ENCODE data around the gene EXO1.
"Not testable (repeated sequence)": the region's sequence is repeated elsewhere in the genome, so short reads cannot be mapped to it uniquely, and the experiment has no call there.

Gene EXO1

GRCh38 chr1:241847796-241848685, at the start of gene EXO1:
EXO1 (plus strand) TSS chr1:241848204; CDS start chr1:241850426, 2,222 bp downstream.
- in situ Hi-C loops (cut with HindIII; ENCODE audit: low pct_ligation_motif_present, low pct_unique_long_range_greater_than_20kb, low sequenced_read_pairs) = no loop called here
- peak; percentile 94 for DNase-seq

DNA sequence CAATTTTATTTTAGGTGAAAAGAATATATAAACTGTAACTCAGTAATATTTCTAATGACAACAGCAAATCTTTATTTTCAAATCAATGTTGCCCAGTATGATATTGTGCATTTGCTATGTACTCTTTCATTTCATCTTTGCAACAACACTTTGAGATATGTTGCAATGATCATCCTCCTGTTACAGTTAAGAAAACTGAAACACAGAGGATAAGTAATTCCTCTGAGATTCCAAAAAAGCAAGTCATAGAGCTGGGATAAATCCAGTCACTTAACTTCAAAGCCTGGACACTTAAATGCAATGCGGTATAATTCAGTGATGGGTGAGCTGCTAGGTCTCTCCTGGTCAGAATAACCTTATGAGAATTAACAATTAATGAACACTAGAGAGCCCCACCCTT, 48.6 kb upstream of the EXO1 start:
- DNase-seq = no peak
- in situ Hi-C loops (cut with HindIII; ENCODE audit: low pct_ligation_motif_present, low pct_unique_long_range_greater_than_20kb, low sequenced_read_pairs) = no loop called here

DNA sequence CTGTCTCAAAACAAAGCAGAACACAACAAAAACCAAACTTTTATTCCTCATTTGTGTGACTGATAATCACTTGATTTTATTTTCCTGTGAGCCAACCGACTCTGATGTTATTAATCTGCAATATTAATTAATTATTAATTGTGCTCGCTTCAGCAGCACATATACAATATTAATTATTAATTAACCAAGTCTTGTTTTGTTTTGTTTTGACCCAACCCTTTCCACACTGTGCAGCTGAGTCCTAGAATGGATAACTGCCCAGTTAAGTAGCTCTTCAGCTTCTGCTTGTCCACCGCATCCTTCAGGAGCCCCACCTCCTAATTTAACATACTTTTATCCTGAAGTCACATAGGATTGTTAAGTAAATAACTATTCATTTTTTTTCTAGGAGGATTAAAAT, 47.4 kb upstream of the EXO1 start:
- no peak for DNase-seq
- in situ Hi-C loops (cut with HindIII; ENCODE audit: low pct_ligation_motif_present, low pct_unique_long_range_greater_than_20kb, low sequenced_read_pairs) = no loop called here

DNA sequence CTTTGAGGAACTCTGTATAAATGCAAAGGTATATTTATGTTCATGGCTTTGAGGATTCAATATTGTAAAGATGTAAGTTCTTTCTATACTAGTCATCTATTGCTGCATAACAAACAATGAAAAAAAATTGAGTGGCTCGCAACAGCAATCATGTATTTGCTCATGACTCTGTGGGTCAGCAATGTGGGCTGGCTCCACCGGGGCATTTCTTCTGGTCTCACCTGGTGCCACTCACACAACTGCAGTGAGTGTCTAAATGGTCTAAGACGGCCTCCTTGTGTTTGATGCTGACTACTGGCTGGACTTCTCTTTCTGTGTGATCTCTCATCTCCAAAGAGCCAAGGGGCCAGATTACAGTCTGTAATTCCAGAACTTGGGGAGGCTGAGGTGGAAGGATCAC, 45.1 kb upstream of the EXO1 start:
- no peak for DNase-seq
- in situ Hi-C loops (cut with HindIII; ENCODE audit: low pct_ligation_motif_present, low pct_unique_long_range_greater_than_20kb, low sequenced_read_pairs) = no loop called here

GRCh38 chr1:241804706-241805105, 43.3 kb upstream of the EXO1 start:
- in situ Hi-C loops (cut with HindIII; ENCODE audit: low pct_ligation_motif_present, low pct_unique_long_range_greater_than_20kb, low sequenced_read_pairs) = not testable (repeated sequence)

DNA sequence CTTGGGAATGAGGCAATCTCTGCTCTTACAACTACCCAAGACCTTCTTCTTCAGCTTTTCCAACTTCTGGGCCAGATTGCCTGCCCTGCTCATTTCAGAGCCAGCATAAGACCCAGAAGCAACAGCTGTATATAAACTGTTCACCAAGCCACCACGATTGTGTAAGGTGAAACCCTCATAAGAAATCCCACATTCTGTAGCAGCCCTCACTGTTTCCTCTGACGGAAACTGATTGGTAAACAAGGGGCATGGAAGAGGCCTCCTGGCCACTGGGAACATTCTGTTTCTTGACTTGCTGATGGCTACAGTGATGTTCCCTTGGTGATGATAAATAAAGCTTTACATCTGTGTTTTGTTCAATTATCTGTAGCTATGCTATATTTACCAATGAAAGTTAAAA, 39.7 kb upstream of the EXO1 start:
- DNase-seq = no peak
- in situ Hi-C loops (cut with HindIII; ENCODE audit: low pct_ligation_motif_present, low pct_unique_long_range_greater_than_20kb, low sequenced_read_pairs) = no loop called here

More at GRCh38 chr1:241804706-241805105, 43.3 kb upstream of the EXO1 start:
- DNase-seq = not testable (repeated sequence)

GRCh38 chr1:241810769-241811405, 37.1 kb upstream of the EXO1 start:
- no peak for DNase-seq
- in situ Hi-C loops (cut with HindIII; ENCODE audit: low pct_ligation_motif_present, low pct_unique_long_range_greater_than_20kb, low sequenced_read_pairs) = no loop called here

DNA sequence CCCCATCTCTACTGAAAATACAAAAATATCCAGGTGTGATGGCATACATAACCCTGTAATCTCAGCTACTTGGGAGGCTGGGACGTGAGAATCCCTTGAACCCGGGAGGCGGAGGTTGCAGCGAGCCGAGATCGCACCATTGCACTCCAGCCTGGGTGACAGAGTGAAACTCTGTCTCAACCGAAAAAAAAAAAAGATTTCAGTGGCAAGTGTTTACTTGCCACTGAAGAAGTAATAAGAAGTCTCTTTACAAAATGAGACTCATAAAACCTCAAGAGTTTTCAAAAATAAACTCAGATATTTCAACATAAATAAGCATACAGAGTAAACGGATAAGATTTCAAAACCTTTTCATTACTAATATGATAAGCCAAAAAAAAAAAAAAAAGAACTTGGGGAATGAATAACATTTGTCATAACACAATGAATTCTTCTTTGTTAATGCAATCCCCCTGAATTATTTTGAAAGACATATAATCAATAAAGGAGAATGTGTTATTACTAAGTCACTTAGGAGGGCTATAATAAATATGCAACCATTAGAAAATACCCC, 34.2 kb upstream of the EXO1 start:
- in situ Hi-C loops (cut with HindIII; ENCODE audit: low pct_ligation_motif_present, low pct_unique_long_range_greater_than_20kb, low sequenced_read_pairs) = no loop called here
- no peak for DNase-seq

DNA sequence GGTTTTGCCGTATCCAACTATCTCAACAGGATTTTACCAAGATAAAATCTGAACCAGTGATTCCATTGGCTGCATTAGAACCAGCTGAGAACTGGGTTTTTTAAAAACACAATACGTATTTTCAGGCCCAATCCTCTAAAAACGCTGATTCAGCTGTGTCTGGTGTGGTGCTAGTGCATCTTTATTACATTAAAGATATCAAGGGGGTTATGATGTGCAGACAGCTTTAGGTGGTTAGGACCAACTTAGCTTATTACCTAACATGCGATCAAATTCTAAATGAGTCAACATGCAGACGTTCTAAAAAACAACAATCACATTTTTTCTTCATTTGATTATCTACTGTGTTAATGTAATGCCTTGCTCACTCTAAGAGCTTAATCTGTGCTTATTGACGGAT, 32.0 kb upstream of the EXO1 start:
- no peak for DNase-seq
- in situ Hi-C loops (cut with HindIII; ENCODE audit: low pct_ligation_motif_present, low pct_unique_long_range_greater_than_20kb, low sequenced_read_pairs) = no loop called here

- DNase-seq = no peak
- in situ Hi-C loops (cut with HindIII; ENCODE audit: low pct_ligation_motif_present, low pct_unique_long_range_greater_than_20kb, low sequenced_read_pairs) = no loop called here
These were observed 30.6 kb upstream of the EXO1 start for GRCh38 chr1:241817331-241817792.

GRCh38 chr1:241817956-241818612, 29.9 kb upstream of the EXO1 start:
- DNase-seq = no peak
- in situ Hi-C loops (cut with HindIII; ENCODE audit: low pct_ligation_motif_present, low pct_unique_long_range_greater_than_20kb, low sequenced_read_pairs) = no loop called here

DNA sequence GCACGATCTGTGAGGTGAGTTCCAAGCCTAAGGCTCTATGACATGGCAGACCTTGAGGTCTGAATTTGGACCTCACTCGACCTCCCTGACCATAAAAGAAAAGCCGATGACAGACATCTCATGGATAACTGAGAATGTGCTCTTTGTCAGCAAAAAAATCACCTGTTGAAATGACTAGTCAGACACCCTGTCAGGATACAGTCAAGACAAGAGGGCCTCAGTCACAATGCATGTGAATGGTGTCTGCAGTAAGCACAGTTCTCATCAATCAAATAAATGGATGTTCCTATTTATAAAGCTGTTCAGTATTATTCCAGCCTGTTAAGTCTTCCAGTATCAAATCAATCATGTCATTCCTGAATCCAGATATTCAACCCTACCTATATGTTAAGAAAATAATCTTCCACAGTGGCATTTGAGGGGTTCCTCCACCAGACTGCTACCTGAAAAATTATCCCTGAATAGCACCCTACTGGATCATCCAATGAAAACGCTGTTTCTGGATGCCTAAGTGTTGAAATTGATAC, 28.6 kb upstream of the EXO1 start:
- in situ Hi-C loops (cut with HindIII; ENCODE audit: low pct_ligation_motif_present, low pct_unique_long_range_greater_than_20kb, low sequenced_read_pairs) = no loop called here
- no peak for DNase-seq

GRCh38 chr1:241821363-241821762, 26.6 kb upstream of the EXO1 start:
- in situ Hi-C loops (cut with HindIII; ENCODE audit: low pct_ligation_motif_present, low pct_unique_long_range_greater_than_20kb, low sequenced_read_pairs) = no loop called here
- DNase-seq = no peak

GRCh38 chr1:241822846-241823245, 25.2 kb upstream of the EXO1 start:
- DNase-seq = no peak
- in situ Hi-C loops (cut with HindIII; ENCODE audit: low pct_ligation_motif_present, low pct_unique_long_range_greater_than_20kb, low sequenced_read_pairs) = no loop called here

DNA sequence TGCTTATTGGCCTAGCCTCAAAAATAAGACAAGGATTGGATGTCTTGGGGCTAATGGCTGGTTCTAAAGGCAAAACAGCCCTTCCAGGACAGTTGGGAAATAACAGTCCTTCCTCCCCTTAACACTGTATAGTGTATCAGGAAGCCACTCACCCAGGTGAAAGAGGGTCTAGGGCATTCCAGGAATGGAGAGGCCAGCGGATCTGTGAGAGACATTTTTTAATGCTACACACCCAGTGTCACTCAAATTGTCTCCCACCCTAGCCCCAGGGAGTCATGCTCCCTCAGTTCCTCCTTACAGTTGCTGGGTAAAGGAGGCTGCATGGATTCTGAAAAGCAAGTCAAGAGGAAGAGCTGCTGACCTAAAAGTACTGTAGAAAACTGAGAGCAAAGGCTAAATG, 24.1 kb upstream of the EXO1 start:
- in situ Hi-C loops (cut with HindIII; ENCODE audit: low pct_ligation_motif_present, low pct_unique_long_range_greater_than_20kb, low sequenced_read_pairs) = no loop called here
- no peak for DNase-seq

DNA sequence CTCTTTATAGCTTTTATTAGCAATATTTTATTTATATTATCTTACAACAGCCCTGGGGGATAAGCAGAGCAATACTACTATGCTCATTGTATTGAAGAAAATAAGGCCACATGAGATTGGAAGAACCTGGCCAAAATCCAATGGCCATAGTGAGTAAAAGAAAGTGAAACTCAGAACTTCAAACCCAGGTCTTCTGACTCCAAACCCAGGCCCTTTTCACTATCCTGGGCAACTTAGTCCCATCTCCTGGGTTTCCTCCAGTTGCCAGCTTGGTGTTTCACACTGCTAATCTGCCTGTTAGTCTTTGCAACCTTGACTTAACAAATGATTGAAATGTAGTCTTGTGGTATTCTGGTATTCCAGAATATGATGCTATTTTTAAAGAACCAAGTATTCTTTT, 22.4 kb upstream of the EXO1 start:
- in situ Hi-C loops (cut with HindIII; ENCODE audit: low pct_ligation_motif_present, low pct_unique_long_range_greater_than_20kb, low sequenced_read_pairs) = no loop called here
- DNase-seq = no peak

- DNase-seq; in situ Hi-C loops (cut with HindIII; ENCODE audit: low pct_ligation_motif_present, low pct_unique_long_range_greater_than_20kb, low sequenced_read_pairs): not testable (repeated sequence)
These were observed 21.4 kb upstream of the EXO1 start for GRCh38 chr1:241826613-241827012.

DNA sequence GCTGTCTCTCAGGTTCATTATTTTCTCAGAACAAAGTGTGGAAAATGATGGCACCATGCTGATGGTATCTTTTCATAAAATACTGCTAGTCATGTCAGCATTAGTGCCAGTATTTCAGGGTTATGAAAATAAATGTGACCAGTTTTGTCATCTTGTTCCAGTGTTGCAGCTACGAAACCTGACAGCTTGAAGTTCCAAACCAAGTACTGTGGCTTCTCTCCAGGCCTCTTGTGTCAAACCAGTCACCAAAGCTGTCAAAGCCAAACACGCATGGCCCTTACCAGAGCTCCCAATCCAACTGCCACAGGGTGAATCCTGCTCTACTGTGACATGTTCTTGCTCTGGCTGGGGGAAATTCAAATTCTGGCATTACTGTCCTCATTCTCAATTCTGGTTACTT, 20.7 kb upstream of the EXO1 start:
- in situ Hi-C loops (cut with HindIII; ENCODE audit: low pct_ligation_motif_present, low pct_unique_long_range_greater_than_20kb, low sequenced_read_pairs) = no loop called here

GRCh38 chr1:241828463-241829021, 19.5 kb upstream of the EXO1 start:
- in situ Hi-C loops (cut with HindIII; ENCODE audit: low pct_ligation_motif_present, low pct_unique_long_range_greater_than_20kb, low sequenced_read_pairs) = no loop called here
- DNase-seq = no peak

More for the DNA sequence above, 20.7 kb upstream of the EXO1 start:
- no peak for DNase-seq
